Ectodermal cell (in vitro differentiated cells): ENCODE data around the gene MAP1LC3B.
"Not testable (repeated sequence)": the region's sequence is repeated elsewhere in the genome, so short reads cannot be mapped to it uniquely, and the experiment has no call there.

ENCODE experiments used
- H3K27ac ChIP-seq: 2 replicates; pipeline ENCODE4 v1.7.0; 2013; ENCODE audit warnings: mild to moderate bottlenecking, low read depth, low read length; ENCODE audit not compliant: insufficient read depth, poor library complexity, severe bottlenecking
- H3K27me3 ChIP-seq: 2 replicates; pipeline ENCODE4 v1.7.0; 2013; ENCODE audit warnings: mild to moderate bottlenecking, low read length; ENCODE audit not compliant: insufficient read depth, control insufficient read depth, poor library complexity, severe bottlenecking
- H3K36me3 ChIP-seq: one replicate; pipeline ENCODE4 v1.7.0; 2013; ENCODE audit warnings: low read length; ENCODE audit not compliant: control insufficient read depth, insufficient read depth
- H3K4me1 ChIP-seq: one replicate; pipeline ENCODE4 v1.7.0; 2013; ENCODE audit warnings: low read length; ENCODE audit not compliant: control insufficient read depth, insufficient read depth
- H3K4me3 ChIP-seq: 2 replicates; pipeline ENCODE4 v1.7.0; 2013; ENCODE audit warnings: low read depth, low read length, control low read depth; ENCODE audit not compliant: insufficient read depth
- H3K9me3 ChIP-seq: 2 replicates; pipeline ENCODE4 v1.7.0; 2013; ENCODE audit warnings: mild to moderate bottlenecking, low read length, moderate library complexity; ENCODE audit not compliant: control insufficient read depth
- WGBS, 2 experiments: methylation state at CpG; one replicate each; pipeline ENCODE4 v1.1.7; 2013; ENCODE audit warnings: missing lambda C conversion rate in 2 of 2; 5-methylcytosine and 5-hydroxymethylcytosine counted together

The MAP1LC3B gene

DNA sequence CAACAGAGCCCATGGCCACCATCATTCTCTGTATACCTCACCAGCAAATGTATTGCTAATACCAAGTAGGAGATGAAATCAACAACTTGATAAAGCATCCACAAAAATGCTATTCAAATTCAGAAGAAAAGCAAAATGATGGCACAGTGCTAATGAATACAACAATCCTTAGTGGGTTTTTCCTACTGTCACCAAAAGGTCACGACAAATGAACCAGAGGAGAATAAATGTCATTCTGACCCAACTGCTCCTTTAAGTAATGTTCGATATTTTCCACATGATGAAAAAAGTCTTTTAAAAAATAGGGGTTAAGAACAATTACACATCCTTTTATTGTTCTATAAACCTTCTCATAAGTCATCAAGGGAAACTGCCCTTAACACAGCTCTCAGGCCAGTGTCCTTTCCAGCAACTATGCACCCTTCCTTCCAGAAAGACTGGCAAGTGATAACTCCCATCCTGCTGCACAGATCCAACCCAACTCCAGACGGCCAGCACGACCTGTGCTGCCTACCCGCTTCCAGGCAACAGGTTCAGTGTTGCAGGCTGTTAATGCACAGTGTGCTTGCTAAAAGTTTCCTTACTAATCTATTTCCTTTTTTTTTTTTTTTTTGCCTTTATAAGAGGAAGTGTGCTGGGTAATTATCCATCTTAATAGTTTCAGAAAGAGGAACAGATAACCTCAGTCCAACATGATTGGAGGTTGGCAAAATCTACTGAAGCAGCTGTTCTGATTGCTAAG lies 23.9 kb upstream of the MAP1LC3B start:
- H3K27ac ChIP-seq = no peak overlapping the region
- H3K4me3 ChIP-seq = no peak overlapping the region
- peaks cover 12% of the 10 kb centered on the region for H3K4me1 ChIP-seq
- 83 to 94% methylated on average over 4 to 5 of the region's 5 CpGs for WGBS, 2 experiments
- no peaks in the 10 kb centered on the region for H3K9me3 ChIP-seq
- no peaks in the 10 kb centered on the region for H3K36me3 ChIP-seq
- no peaks in the 10 kb centered on the region for H3K27me3 ChIP-seq

DNA sequence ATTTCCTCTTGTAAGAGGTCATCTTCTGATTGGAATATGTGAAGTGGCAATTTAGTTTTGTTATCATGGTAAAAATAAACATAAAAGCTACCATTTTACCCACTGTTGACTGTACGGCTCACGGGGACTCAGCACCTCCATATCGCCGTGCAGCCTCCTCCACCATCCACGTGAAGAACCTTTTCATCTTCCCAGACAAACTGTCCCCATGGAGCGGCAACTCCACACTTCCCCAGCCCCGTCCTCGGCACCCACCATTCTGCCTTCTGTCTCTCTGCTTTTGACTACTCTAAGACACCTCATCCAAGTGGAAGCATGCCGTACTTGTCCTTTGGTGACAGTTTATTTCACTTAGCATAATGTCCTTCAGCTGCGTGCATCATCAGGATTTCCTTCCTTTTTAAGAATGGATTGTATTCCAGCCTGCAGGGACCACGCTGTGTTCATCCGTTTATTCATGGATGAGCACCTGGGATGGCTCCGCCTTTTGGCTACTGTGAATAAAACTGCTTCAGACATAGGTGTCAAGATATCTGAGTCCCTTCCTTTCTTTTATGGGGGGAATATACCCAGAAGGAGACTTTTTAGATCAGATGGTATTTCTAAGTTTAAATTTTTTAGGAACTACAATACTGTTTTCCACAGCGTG lies 22.9 kb upstream of the MAP1LC3B start:
- Histone ChIP-seq H3K4me1 (peaks cover 12% of the 10 kb centered on the region), H3K27ac (no peak overlapping the region), H3K9me3 (no peaks in the 10 kb centered on the region), H3K4me3 (no peak overlapping the region), H3K27me3 (no peaks in the 10 kb centered on the region), H3K36me3 (no peaks in the 10 kb centered on the region)
- 85 to 88% methylated on average over 14 of the region's 14 CpGs for WGBS, 2 experiments

DNA sequence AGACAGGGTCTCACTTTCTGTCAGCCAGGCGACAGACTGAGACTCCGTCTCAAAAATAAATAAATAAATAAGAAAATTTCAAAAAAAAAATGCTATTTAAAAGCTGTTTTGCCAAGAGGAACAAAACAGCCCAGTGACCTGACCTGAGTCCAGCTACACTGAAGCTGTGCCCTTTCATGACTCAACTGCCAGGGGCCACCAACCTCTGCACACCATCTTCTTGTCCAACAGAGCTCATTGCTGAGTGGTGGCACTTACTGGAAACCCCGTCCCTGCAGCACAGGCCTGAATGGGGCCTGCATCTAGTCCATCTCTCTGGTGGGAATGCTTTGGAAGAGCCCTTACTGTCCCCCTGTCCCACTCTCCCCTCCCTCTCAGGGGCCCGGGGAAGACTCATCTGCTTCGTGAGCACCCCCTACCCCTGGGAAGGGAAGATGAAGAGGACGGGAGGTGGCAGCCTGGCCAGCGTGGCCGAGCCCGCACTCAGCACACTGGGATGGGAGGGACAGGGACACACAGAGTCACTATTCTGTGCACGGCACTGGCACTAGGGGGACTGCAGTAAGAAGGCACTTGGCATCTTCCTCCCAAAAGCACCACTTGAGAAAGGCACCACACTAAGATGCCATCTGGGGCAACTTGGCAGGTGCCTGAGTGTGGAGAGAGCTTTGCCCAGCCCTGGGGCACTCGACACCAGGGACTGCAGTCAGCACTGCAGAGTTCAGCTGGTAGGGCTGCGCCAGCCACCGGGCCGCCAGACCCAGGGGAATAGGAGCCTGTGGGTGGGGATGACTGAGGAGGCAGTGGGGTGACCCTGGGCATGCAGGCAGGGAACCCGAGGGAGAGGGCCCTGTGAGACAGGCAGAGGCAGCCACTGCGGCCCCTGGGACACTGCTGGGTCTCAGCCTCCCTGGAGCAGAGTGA lies 22.1 kb upstream of the MAP1LC3B start:
- H3K4me3 ChIP-seq = no peak overlapping the region
- no peak overlapping the region for H3K27ac ChIP-seq
- H3K36me3 ChIP-seq = no peaks in the 10 kb centered on the region
- H3K4me1 ChIP-seq = peaks cover 12% of the 10 kb centered on the region
- WGBS, 2 experiments = 81 to 84% methylated on average over 15 of the region's 16 CpGs
- no peaks in the 10 kb centered on the region for H3K27me3 ChIP-seq
- no peaks in the 10 kb centered on the region for H3K9me3 ChIP-seq

DNA sequence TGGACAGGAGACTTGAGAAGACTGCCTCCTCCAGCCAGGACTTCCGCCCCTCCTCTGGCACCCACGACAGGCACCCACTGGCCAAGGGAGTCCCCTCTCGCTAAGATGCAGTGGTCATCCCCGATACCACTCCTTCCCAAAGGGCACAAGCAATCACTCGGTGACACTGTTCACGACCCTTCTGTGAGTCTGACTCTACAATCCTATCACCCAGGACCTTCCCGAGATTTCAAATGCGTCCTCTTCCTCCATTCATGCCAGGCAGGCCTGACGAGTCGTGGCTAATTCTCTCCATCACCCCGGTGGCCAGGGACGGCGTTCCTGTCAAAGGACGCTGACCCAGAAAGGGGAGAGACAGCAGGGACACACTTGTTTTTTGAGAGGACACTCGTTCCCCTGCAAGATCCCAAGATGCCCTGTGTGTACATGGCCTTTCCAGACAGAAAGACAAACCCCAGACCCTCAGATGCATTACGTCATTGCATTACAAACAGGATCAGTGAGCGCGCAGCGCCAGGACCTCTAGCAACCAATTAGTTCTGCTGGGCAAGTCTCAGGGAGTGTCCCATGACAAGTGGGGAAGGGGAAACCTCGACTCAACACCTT lies 20.8 kb upstream of the MAP1LC3B start:
- Histone ChIP-seq H3K4me1 (peaks cover 12% of the 10 kb centered on the region), H3K27me3 (no peaks in the 10 kb centered on the region), H3K9me3 (no peaks in the 10 kb centered on the region), H3K4me3 (no peak overlapping the region), H3K27ac (no peak overlapping the region), H3K36me3 (no peaks in the 10 kb centered on the region)
- 78 to 81% methylated on average over 20 of the region's 20 CpGs for WGBS, 2 experiments

DNA sequence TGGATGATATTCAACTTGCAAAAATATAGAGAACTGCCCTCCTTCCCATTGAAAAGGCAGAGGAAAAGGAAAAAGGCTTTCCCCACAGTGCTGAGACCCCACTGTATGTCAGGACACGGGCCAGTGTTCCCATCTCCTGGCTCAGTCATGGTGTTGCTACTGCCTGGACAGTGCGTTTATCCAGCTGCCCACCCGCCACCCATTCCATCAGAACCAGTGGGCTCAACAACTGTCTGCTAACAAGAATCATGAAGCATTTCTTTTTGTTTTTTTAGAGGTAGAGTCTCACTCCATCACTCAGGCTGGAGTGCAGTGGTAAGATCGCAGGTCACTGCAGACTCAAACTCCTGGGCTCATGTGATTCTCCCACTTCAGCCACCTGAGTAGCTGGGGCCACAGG lies 19.8 kb upstream of the MAP1LC3B start:
- Histone ChIP-seq H3K4me1 (peaks cover 12% of the 10 kb centered on the region), H3K4me3 (no peak overlapping the region), H3K27me3 (no peaks in the 10 kb centered on the region), H3K9me3 (no peaks in the 10 kb centered on the region), H3K27ac (no peak overlapping the region), H3K36me3 (no peaks in the 10 kb centered on the region)
- WGBS, 2 experiments = 91 to 93% methylated on average over 4 of the region's 4 CpGs

DNA sequence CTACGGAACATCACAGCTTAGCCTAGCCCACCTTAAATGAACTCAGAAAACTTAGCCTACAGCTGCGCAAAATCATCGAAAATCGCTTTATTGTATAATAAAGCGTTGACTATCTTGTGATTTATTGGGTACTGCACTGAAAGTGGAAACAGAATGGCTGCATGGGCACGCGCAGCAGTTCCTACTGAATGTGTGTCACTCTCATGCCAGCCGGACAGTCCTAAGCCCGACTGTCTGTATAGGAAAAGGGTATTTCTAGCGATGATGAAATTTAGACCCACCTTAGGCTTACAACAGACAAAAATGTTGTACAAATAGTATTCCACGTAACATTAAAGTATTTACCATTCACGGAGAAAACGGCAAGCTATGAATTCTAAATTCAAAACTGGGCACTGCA lies 17.8 kb upstream of the MAP1LC3B start:
- WGBS, 2 experiments = 96 to 97% methylated on average over 13 of the region's 13 CpGs
- no peak overlapping the region for H3K4me3 ChIP-seq
- H3K4me1 ChIP-seq = peaks cover 12% of the 10 kb centered on the region
- no peak overlapping the region for H3K27ac ChIP-seq
- no peaks in the 10 kb centered on the region for H3K27me3 ChIP-seq
- H3K9me3 ChIP-seq = no peaks in the 10 kb centered on the region
- no peaks in the 10 kb centered on the region for H3K36me3 ChIP-seq

DNA sequence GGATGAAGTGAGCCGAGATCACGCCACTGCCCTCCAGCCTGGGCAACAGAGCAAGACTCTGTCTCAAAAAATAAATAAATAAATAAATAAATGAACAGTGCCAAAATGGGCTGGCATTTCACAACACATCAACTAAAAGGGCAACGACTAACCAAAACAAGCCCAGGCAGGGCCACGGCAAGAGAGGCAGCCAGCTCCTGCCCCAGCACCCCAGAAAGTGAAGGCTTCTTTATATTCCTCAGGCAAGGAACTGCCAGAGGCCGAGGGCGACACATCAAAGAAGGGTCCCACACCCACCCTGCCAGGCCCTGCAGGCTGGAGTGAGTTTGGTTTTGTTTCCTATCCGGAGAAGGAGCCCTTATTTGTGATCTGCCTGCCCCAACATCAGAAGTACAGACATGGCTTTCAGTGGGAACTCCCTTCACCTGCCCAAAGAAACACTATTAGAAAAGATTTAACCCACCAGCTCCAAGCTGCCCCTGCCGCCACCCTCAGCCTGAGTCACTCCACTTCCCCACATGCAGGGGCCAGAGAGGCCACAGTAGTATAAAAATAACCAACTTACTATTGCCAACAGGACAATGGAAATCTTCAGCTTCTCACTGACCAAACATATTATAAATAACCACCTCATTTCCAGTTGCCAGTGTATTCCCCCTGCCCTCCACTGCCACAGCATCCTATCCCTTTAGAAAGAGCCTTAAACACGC lies 16.6 kb upstream of the MAP1LC3B start:
- no peak overlapping the region for H3K27ac ChIP-seq
- H3K36me3 ChIP-seq = no peaks in the 10 kb centered on the region
- peaks cover 9% of the 10 kb centered on the region for H3K4me1 ChIP-seq
- no peaks in the 10 kb centered on the region for H3K9me3 ChIP-seq
- H3K27me3 ChIP-seq = no peaks in the 10 kb centered on the region
- WGBS, 2 experiments = 81 to 83% methylated on average over 9 of the region's 9 CpGs
- no peak overlapping the region for H3K4me3 ChIP-seq

DNA sequence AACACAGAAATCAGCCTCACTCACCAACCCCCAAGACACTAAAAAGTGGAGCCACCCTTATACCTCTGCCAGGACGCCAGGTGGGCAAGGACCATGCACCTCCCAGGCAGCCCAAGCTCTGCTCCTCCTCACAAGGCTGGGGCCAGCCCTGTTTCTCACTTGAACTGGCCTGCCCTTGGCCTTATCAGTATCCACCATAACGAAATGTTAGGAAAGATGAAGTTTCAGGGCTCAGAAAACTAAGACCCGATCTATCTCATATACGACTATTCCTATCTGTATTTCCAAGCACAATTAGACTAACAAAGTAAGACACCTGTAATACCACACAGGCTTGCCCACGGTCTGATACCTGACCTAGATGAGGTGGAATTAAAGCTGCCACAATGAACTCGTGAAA lies 15.5 kb upstream of the MAP1LC3B start:
- no peaks in the 10 kb centered on the region for H3K36me3 ChIP-seq
- H3K27me3 ChIP-seq = no peaks in the 10 kb centered on the region
- H3K9me3 ChIP-seq = no peaks in the 10 kb centered on the region
- H3K4me1 ChIP-seq = peaks cover 1% of the 10 kb centered on the region
- no peak overlapping the region for H3K27ac ChIP-seq
- WGBS, 2 experiments = 94 to 96% methylated on average over 6 of the region's 6 CpGs
- no peak overlapping the region for H3K4me3 ChIP-seq

DNA sequence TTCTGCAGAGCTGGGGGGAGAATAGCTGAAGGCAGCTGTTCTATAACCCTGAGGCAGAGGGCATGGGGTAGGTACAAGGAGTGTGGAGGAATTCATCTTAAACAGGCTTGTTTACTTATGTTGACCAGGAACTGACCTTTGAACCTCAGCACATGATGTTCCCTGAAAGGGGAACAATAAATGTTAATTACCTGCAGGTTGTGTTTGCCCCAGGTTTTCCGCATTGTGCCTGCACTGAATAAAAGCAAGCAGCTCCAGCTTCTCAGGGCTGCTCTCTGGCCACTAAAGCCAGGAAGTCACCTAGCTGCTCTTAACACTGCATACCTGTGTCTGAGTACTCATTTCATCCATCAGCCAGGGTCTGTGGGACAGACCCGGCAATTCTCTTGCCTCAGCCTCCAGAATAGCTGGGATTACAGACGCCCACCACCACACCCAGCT lies 12.8 kb upstream of the MAP1LC3B start:
- not testable (repeated sequence) for H3K4me3 ChIP-seq, H3K9me3 ChIP-seq, H3K27ac ChIP-seq, H3K36me3 ChIP-seq, H3K27me3 ChIP-seq
- WGBS, 2 experiments = 95 to 98% methylated on average over 3 of the region's 3 CpGs
- peaks cover 13% of the 10 kb centered on the region for H3K4me1 ChIP-seq
